HL-60 (cell line): ENCODE measurements around the gene ADAMTSL5.

Experiments used
- DNase-seq, 2 experiments: peaks; one replicate each; pipeline ENCODE4 v3.0.0-alpha.2; 2010 to 2020; ENCODE audit warnings: low read depth in 1 of 2, low spot score in 1 of 2
- H3K27ac ChIP-seq: fragments of 250-450 bp; sonication (Bioruptor Pico); replicated peaks from 2 replicates; pipeline ENCODE4 v1.5.1; 2020; ENCODE audit warnings: mild to moderate bottlenecking, moderate library complexity
- H3K27me3 ChIP-seq: fragments of 250-450 bp; sonication (Bioruptor Pico); 2 replicates; pipeline ENCODE4 v1.5.1; 2021; ENCODE audit warnings: mild to moderate bottlenecking, moderate library complexity; ENCODE audit not compliant: insufficient read depth, poor library complexity, severe bottlenecking
- H3K4me3 ChIP-seq: replicated peaks from 2 replicates; pipeline ENCODE4 v1.5.1; 2011; ENCODE audit warnings: mild to moderate bottlenecking, control low read depth, low read length; ENCODE audit not compliant: insufficient read depth
- GABPA ChIP-seq: IDR thresholded peaks from 2 replicates; pipeline ENCODE4 v1.6.1; 2012; ENCODE audit warnings: low read depth
- POLR2AphosphoS5 ChIP-seq: IDR thresholded peaks from 2 replicates; pipeline ENCODE4 v1.6.1; 2012; ENCODE audit warnings: low read depth
- SPI1 ChIP-seq: IDR thresholded peaks from 2 replicates; pipeline ENCODE4 v1.6.1; 2012; ENCODE audit warnings: low read depth, mild to moderate bottlenecking, borderline replicate concordance
- long read RNA-seq: library from polyadenylated mRNA; unstranded; transcript quantifications from one replicate; pipeline ENCODE4 v2.0.0, GENCODE V29; 2020
- TF ChIP-seq, protein P1 (sequence below): IDR thresholded peaks from one replicate; pipeline ENCODE4 v1.5.1; 2011; ENCODE audit warnings: low read length, control low read depth, inconsistent platforms; ENCODE audit not compliant: insufficient read depth
- TF ChIP-seq, protein P2 (sequence below): IDR thresholded peaks from 2 replicates; pipeline ENCODE4 v1.6.1; 2012; ENCODE audit warnings: low read depth; ENCODE audit not compliant: insufficient replicate concordance

ADAMTSL5 gene, protein sequence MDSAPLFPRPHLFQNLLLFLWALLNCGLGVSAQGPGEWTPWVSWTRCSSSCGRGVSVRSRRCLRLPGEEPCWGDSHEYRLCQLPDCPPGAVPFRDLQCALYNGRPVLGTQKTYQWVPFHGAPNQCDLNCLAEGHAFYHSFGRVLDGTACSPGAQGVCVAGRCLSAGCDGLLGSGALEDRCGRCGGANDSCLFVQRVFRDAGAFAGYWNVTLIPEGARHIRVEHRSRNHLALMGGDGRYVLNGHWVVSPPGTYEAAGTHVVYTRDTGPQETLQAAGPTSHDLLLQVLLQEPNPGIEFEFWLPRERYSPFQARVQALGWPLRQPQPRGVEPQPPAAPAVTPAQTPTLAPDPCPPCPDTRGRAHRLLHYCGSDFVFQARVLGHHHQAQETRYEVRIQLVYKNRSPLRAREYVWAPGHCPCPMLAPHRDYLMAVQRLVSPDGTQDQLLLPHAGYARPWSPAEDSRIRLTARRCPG
- long read RNA-seq, partial matches to known transcripts = 0 of 1 reads
- long read RNA-seq, other reads (novel, unspliced or antisense) = 0 of 1 reads

DNA sequence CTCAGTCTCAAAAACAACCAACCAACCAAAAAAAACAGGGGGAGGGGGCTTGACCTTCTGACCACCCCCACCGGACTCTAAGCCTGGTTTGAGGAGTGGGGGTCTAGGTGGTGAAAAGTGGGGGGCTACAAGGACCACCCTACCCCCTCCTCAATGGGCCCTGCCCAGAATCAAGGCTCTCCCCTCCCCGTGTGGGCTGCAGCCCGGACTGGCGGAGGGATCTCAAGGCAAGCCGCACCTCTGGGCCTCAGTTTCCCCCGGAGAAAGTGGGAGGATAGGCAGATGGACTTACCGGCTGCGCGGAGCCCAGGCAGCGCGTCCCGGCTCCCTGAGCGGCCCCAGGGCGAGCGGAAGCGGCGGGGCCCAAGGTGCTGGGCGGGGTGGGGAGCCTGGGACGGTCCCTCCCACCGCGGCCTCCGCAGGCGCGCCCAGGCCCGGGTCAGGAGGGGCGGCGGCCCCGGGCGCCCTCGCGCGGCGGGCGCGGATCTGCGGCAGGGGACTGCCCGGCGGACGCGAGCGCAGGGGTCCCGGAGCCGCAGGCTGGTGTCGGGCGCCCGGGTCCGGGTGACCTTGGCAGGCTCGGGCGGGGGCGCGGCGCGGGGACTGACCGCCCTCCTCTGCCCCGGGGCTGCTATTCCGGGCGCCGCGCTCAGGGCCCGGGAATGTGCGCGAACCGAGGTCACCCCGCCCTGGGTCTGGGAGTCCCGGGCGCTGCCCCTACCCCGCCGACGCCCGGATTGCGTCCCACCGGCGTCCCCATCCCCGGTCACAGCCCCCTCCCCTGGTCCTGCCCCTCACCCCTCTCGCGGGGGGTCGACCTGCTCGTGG, at the start of gene ADAMTSL5:
Gene ADAMTSL5, minus strand, starts transcription at position 349 of the 828 bp plus-strand sequence. CDS start 2,076 bp downstream, outside the sequence.
- Histone ChIP-seq H3K27ac (no peak within 1 kb of the TSS), H3K27me3 (peaks cover 24% of the 10 kb centered on the region), H3K4me3 (no peak within 1 kb of the TSS; the same call in 1 of the 2 replicates)
- TF ChIP-seq SPI1 = no peak
- TF ChIP-seq GABPA = no peak
- TF ChIP-seq, protein P1, sequence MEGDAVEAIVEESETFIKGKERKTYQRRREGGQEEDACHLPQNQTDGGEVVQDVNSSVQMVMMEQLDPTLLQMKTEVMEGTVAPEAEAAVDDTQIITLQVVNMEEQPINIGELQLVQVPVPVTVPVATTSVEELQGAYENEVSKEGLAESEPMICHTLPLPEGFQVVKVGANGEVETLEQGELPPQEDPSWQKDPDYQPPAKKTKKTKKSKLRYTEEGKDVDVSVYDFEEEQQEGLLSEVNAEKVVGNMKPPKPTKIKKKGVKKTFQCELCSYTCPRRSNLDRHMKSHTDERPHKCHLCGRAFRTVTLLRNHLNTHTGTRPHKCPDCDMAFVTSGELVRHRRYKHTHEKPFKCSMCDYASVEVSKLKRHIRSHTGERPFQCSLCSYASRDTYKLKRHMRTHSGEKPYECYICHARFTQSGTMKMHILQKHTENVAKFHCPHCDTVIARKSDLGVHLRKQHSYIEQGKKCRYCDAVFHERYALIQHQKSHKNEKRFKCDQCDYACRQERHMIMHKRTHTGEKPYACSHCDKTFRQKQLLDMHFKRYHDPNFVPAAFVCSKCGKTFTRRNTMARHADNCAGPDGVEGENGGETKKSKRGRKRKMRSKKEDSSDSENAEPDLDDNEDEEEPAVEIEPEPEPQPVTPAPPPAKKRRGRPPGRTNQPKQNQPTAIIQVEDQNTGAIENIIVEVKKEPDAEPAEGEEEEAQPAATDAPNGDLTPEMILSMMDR = no peak
- TF ChIP-seq POLR2AphosphoS5 = no peak
- TF ChIP-seq, protein P2, sequence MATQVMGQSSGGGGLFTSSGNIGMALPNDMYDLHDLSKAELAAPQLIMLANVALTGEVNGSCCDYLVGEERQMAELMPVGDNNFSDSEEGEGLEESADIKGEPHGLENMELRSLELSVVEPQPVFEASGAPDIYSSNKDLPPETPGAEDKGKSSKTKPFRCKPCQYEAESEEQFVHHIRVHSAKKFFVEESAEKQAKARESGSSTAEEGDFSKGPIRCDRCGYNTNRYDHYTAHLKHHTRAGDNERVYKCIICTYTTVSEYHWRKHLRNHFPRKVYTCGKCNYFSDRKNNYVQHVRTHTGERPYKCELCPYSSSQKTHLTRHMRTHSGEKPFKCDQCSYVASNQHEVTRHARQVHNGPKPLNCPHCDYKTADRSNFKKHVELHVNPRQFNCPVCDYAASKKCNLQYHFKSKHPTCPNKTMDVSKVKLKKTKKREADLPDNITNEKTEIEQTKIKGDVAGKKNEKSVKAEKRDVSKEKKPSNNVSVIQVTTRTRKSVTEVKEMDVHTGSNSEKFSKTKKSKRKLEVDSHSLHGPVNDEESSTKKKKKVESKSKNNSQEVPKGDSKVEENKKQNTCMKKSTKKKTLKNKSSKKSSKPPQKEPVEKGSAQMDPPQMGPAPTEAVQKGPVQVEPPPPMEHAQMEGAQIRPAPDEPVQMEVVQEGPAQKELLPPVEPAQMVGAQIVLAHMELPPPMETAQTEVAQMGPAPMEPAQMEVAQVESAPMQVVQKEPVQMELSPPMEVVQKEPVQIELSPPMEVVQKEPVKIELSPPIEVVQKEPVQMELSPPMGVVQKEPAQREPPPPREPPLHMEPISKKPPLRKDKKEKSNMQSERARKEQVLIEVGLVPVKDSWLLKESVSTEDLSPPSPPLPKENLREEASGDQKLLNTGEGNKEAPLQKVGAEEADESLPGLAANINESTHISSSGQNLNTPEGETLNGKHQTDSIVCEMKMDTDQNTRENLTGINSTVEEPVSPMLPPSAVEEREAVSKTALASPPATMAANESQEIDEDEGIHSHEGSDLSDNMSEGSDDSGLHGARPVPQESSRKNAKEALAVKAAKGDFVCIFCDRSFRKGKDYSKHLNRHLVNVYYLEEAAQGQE = no peak
- peak in 1 of 2 experiments; percentile 20 for DNase-seq

DNA sequence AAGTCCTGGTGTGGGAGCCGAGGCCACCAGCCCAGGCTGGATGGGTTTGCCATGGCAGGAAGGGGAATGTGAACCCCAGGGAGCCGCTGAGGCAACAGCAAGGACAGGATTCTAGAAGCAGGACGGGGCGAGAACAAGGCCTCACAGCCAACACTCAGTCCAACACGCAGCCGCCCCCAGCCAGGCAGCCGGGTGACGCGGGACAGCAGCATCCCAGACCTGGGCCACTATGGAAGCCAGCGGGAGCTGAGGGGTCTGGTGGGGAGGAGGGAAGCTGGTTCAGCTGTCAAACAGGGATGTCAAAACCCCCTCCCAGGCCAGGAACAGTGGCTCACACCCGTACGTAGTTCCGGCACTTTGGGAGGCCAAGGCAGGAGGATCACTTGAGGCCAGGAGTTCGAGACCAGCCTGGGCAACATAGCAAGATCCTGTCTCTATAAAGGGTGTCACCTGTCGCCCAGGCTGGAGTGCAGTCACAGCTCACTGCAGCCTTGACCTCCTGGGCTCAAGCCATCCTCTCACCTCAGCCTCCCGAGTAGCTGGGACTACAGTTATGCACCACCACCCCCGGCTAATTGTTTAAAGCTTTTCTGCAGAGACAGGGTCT, 48.5 kb upstream of the ADAMTSL5 start:
- TF ChIP-seq SPI1 (no peak), GABPA (no peak), POLR2AphosphoS5 (no peak)
- TF ChIP-seq, protein P2 = no peak
- TF ChIP-seq, protein P1 = no peak
- H3K27ac ChIP-seq = no peak overlapping the region
- no peak for DNase-seq
- no peak overlapping the region for H3K4me3 ChIP-seq
- no peaks in the 10 kb centered on the region for H3K27me3 ChIP-seq

DNA sequence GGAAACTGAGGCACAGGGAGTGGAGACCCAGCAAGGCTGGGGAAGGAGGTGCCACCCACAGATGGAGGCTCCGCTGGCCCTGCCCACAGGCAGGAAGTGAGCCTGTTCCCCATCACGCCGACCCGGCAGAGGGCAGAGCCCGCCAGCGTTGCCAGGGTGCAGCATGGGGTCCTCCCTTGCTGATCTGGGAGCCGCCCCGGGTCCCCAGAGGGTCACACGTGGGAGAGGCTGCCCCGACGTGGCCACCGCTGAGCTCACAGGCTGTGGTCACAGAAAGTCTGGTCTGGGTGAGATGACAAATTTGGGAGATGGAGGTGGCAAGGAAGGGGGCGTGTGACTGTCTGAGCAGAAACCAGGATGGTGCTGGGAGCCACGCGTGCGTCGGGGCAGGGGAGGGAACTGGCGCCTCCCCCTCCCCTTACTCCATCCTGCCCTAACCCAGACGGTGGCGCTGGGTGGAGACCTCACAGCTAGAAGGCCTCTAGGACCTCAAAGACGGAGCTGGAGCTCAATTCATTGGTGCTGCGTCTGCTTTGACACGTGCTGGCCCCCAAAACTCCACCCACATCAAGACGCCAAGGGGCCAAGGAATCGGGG, 47.6 kb upstream of the ADAMTSL5 start:
- DNase-seq = no peak
- Histone ChIP-seq H3K27me3 (no peaks in the 10 kb centered on the region), H3K27ac (no peak overlapping the region), H3K4me3 (no peak overlapping the region)
- TF ChIP-seq POLR2AphosphoS5 (no peak), SPI1 (no peak), GABPA (no peak)
- TF ChIP-seq, protein P1 = no peak
- TF ChIP-seq, protein P2 = no peak
